NB4 (cell line): Measurements from ENCODE around the gene KCNQ4.
A peak's percentile ranks its signal among the peaks of the same experiment; 100 is the strongest.

Source experiments
- DNase-seq: peaks from one replicate; pipeline ENCODE4 v3.0.0; 2010; ENCODE audit warnings: low read depth
- H3K4me3 ChIP-seq: one replicate; pipeline ENCODE4 v1.5.1; 2011; ENCODE audit warnings: mild to moderate bottlenecking, low read depth, low read length, moderate library complexity
- MYC ChIP-seq: IDR thresholded peaks from 2 replicates; pipeline ENCODE4 v1.6.1; 2011; ENCODE audit warnings: low read depth, low read length
- POLR2A ChIP-seq: IDR thresholded peaks from 2 replicates; pipeline ENCODE4 v1.6.1; 2011; ENCODE audit warnings: mild to moderate bottlenecking; ENCODE audit not compliant: insufficient read length; ENCODE audit errors: extremely low read depth
- TF ChIP-seq, protein P1 (sequence below): IDR thresholded peaks from 2 replicates; pipeline ENCODE4 v1.6.1; 2011; ENCODE audit warnings: low read depth, low read length
- TF ChIP-seq, protein P2 (sequence below): IDR thresholded peaks from one replicate; pipeline ENCODE4 v1.5.1; 2012; ENCODE audit warnings: low read depth, low read length

KCNQ4 gene

DNA sequence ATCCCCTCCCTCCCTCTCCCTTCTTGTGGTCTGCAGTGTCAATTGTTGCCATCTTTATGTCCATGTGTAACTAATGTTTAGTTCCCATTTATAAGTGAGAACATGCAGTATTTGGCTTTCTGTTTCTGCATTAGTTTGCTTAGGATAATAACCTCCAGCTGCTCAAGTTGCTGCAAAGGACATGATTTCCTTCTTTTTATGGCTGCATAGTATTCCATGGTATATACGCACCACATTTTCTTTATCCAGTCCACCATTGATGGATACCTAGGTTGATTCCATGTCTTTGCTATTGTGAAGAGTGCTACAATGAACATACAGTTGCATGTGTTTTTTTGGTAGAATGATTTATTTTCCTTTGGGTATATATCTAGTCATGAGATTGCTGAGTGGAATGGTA, 62.3 kb downstream of the KCNQ4 start:
- no peak for DNase-seq
- H3K4me3 ChIP-seq: no peak overlapping the region
- TF ChIP-seq MYC: no peak

DNA sequence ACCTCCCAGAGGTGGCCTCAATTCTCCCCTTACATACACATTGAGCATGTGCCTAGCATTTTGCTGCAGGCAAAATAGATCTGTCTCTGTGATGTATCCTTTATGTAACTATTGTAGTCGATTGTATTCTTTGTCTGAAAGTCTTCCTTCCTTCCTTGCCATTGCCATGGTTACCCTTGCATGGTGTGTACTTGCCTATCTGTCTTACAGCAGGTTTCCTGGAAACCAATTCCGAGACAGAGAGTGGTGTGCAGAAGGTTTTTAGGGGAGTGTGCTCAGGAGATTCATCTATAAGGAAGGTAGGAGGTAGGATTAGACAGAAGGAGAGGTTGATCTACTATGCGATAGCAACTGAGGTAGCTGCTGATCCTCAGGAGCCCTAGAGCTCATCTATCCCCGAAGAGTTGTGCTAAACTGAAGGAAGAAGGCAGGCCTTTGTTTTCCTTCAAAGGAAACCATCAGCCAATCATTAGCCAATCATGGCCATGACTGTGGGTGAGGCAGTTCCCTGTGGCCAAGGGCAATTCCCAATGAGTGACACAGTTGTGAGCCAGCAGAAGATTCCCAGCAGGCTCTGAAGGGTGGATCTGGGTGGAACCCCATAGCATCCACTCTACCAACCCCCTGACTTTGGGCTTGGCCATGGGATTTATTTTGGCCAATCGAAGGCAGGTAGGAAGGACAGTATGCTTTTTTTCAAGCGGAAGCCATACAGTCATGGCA, 63.6 kb downstream of the KCNQ4 start:
- H3K4me3 ChIP-seq: no peak overlapping the region
- no peak for DNase-seq
- TF ChIP-seq MYC (no peak), POLR2A (no peak)
- TF ChIP-seq, protein P1, sequence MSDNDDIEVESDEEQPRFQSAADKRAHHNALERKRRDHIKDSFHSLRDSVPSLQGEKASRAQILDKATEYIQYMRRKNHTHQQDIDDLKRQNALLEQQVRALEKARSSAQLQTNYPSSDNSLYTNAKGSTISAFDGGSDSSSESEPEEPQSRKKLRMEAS: no peak
- TF ChIP-seq, protein P2, sequence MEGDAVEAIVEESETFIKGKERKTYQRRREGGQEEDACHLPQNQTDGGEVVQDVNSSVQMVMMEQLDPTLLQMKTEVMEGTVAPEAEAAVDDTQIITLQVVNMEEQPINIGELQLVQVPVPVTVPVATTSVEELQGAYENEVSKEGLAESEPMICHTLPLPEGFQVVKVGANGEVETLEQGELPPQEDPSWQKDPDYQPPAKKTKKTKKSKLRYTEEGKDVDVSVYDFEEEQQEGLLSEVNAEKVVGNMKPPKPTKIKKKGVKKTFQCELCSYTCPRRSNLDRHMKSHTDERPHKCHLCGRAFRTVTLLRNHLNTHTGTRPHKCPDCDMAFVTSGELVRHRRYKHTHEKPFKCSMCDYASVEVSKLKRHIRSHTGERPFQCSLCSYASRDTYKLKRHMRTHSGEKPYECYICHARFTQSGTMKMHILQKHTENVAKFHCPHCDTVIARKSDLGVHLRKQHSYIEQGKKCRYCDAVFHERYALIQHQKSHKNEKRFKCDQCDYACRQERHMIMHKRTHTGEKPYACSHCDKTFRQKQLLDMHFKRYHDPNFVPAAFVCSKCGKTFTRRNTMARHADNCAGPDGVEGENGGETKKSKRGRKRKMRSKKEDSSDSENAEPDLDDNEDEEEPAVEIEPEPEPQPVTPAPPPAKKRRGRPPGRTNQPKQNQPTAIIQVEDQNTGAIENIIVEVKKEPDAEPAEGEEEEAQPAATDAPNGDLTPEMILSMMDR: no peak

DNA sequence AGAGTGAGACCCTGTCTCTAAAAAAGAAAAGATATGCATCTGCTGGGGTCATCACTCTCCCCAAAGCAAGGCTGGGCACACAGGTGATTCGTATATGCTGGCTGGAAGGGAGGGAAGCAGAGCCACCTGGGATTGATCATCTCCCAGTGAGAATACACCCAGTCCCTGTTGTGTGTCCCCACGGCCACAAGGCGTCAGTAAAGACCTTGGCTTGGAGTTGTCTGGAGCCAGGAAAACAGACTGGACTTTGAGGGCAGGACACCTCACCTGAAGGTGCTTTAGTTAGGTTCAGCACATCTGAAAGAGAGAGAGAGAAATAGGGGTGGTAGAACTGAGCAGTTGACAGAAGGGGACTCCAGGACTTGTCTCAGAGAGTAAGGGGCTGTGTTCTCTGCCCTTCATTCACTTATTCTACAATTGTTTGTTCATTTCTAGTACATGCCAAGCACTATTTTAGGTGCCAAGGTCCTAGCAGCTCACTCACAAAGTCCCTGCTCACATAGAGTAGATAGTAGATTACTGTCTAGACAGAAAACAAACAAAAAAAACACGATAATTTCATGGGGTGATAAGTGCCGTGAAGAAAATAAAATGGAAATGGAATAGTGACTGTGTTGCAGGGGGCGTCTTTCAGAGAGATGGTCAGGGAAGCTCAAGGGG, 65.1 kb downstream of the KCNQ4 start:
- TF ChIP-seq, protein P2: peak; percentile 93
- no peak for TF ChIP-seq POLR2A
- DNase-seq: peak; percentile 62
- no peak overlapping the region for H3K4me3 ChIP-seq

DNA sequence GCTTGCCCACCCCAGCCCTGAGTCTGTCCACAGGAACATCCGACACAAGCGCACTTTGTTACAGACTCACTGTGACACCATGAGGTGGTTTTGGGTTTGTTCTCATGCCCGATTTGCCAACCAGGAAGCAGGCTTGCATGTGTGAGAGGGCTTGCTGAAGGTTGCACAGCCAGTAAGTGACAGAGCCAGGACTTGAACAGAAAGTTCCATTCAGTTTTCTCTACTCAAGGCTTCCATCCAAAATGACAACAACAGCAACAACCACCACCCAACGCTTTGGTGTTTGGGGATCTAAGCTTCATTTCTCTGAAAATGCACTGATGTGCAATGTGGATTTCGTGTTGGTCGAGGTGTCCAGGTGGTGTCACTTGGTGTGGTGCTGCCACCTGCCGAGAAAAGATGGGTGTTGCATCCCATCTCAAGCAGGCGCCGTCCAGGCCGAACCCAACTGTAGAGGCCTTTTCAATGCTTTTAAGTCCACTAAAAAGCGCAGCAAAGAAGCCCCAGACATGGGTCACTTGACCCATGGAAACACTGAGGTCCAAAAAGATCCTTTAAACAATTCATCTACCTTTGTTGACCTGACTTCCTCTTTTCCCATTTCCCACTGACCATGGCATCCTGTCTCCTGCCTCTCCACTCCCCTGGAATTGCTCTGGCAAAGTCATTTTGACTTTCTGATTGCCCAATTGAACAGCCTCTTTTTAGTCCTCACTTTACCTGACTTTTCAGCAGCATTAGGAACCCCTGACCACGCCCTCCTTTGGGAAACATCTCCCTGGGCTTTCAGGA, 66.4 kb downstream of the KCNQ4 start:
- TF ChIP-seq, protein P1: peak; percentile 78
- TF ChIP-seq MYC (peak; percentile 57; the same call in 1 of the 2 replicates), POLR2A (no peak)
- TF ChIP-seq, protein P2: peak; percentile 77
- DNase-seq: peak; percentile 74
- no peak overlapping the region for H3K4me3 ChIP-seq

DNA sequence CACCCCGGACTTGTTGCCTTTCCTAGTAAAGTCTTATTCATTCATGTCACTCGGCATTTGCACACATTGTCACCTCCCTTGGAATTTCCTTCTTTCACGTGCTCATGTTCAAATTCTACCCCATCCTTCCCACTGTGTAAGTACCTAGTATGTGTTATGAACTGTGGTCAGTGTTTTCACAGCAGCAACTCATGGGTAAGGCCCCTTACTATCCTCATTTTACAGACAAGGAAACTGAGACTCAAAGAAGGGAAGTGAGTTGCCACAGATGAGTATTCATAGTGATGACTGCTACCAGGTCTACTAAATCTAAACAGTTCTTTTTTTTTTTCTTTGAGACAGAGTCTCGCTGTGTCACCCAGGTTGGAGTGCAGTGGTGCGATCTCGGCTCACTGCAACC, 68.1 kb downstream of the KCNQ4 start:
- TF ChIP-seq, protein P2: no peak
- TF ChIP-seq MYC: no peak
- no peak for DNase-seq

DNA sequence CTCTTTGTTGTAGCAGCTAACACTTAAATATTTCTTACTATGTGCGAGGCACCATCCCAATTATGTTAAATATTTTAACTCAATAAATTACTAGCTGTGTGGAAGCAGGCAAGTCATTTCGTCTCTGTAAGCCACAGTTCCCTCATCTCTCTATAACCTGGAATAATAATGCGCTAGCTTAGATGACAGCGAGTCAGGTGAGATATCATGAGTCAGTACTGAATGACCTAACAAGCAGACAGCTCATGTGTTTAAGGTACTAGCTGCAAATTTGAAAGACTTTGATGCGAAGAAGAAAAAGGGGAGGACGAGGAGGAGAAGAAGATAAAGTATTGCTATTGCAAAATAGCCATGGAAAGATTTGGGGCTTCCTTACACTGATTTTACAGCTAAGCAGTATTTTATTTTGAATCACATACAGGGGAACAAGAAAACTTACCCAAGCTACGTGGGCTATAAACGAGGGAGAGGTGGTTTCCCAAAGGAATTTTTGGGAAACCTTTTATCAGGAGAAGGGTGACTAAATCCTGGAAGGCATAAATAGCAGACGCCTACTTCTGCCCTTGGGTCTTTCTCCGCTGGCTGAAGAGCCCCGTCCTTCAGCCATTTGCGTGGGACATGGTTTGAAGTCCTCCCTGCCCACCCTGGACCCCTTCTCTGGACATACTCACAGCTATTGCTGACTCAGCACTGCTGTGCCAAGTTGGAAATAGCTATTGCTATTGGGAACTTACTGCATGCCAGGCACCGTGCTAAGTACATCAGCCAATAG, 69.7 kb downstream of the KCNQ4 start:
- H3K4me3 ChIP-seq: no peak overlapping the region
- DNase-seq: no peak
- TF ChIP-seq POLR2A (no peak), MYC (no peak)
- TF ChIP-seq, protein P1: no peak
- TF ChIP-seq, protein P2: no peak

More for the DNA sequence above, 68.1 kb downstream of the KCNQ4 start:
- no peak overlapping the region for H3K4me3 ChIP-seq
